Measurements from ENCODE around the gene GPC3. TPM values are rescaled to one million over a fixed set of nuclear protein-coding genes. Genes with fewer than 3 reads are reported as not detected.

Gene GPC3
- total RNA-seq, 1 donor from 2014 or later, result not detected

DNA sequence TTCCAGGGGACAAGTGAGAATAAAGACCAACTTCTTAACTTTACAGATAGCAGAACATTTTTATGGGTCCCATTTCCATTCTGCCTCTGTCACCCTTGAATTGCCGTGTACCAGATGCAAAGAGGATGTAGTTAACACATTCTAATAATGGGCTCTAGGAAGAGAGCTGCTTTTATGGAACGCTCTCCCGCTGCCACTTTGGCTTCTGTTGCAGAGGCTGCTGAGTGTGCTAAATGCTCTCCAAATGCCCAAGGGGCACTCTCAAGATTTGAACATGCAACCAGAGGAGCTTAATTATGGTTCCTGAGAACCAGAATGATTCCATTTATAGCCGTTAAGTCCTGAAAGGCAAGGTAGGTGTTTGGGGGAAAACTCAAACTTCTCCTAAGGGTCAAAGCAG, 28.1 kb upstream of the GPC3 start:
- ChIA-PET CTCF (no interaction called here), POLR2A (no interaction called here)
- H3K36me3 Mint-ChIP-seq (ENCODE audit: low read depth), result no peaks in the 10 kb centered on the region
- no peak for DNase-seq
- intact Hi-C loops (cut with micrococcal nuclease), result no loop called here
- no peak for ATAC-seq (ENCODE audit: low read depth)
- no peaks in the 10 kb centered on the region for H3K4me1 Mint-ChIP-seq
- no peaks in the 10 kb centered on the region for H3K27me3 Mint-ChIP-seq
- no peak overlapping the region for H3K27ac Mint-ChIP-seq
- no peaks in the 10 kb centered on the region for H3K9me3 Mint-ChIP-seq
- TF ChIP-seq, protein P1, sequence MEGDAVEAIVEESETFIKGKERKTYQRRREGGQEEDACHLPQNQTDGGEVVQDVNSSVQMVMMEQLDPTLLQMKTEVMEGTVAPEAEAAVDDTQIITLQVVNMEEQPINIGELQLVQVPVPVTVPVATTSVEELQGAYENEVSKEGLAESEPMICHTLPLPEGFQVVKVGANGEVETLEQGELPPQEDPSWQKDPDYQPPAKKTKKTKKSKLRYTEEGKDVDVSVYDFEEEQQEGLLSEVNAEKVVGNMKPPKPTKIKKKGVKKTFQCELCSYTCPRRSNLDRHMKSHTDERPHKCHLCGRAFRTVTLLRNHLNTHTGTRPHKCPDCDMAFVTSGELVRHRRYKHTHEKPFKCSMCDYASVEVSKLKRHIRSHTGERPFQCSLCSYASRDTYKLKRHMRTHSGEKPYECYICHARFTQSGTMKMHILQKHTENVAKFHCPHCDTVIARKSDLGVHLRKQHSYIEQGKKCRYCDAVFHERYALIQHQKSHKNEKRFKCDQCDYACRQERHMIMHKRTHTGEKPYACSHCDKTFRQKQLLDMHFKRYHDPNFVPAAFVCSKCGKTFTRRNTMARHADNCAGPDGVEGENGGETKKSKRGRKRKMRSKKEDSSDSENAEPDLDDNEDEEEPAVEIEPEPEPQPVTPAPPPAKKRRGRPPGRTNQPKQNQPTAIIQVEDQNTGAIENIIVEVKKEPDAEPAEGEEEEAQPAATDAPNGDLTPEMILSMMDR (IDR thresholded peaks at IDR 0.05), result no peak
- H3K4me3 Mint-ChIP-seq, result no peak overlapping the region

DNA sequence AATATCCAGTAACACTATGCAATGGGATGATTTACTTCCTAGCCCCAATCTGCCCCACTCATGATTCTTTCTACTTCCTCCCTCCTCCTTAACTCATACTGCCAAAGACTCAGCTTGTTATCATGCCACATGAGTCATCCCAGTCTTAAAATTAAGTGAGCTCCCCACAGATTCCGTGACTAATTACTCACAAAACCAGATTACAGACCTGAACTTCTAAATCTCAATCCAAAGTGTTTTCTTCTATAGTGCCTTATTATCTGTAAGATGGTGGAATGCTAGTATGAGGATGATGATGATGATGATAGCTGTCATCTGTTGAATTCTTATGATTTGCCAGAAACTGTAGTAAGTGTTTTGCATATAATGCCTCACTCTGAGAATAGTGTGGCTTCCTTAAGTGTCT, 27.7 kb upstream of the GPC3 start:
- no peak for DNase-seq
- CTCF ChIA-PET, result no interaction called here
- TF ChIP-seq, protein P1 (IDR thresholded peaks at IDR 0.05), result no peak
- H3K9me3 Mint-ChIP-seq, result no peaks in the 10 kb centered on the region
- H3K4me1 Mint-ChIP-seq, result no peaks in the 10 kb centered on the region
- POLR2A ChIA-PET, result no interaction called here
- intact Hi-C loops (cut with micrococcal nuclease), result no loop called here
- H3K27me3 Mint-ChIP-seq, result no peaks in the 10 kb centered on the region
- H3K4me3 Mint-ChIP-seq, result no peak overlapping the region
- no peak for ATAC-seq (ENCODE audit: low read depth)
- no peak overlapping the region for H3K27ac Mint-ChIP-seq
- no peaks in the 10 kb centered on the region for H3K36me3 Mint-ChIP-seq (ENCODE audit: low read depth)

DNA sequence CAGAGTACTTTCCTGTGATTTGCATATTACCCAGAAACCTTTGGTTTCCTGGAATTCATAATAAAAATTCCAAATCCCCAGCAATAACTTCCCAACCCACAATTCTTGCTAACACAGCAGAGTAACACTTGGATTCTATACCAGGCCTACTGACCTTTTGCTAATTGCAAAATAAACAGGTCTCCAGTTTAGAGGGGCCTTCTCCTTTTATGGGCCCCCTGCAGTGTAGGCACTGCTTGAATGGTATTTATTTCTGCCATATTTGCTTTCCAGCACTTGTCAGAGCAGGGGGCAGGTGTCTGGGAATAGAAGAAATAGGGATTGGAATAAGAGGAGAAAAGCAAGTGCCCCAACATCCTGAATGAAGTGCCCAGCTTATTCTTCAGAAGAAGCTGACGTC, 25.3 kb upstream of the GPC3 start:
- H3K4me3 Mint-ChIP-seq, result no peak overlapping the region
- no peak overlapping the region for H3K27ac Mint-ChIP-seq
- no peaks in the 10 kb centered on the region for H3K36me3 Mint-ChIP-seq (ENCODE audit: low read depth)
- no peaks in the 10 kb centered on the region for H3K9me3 Mint-ChIP-seq
- TF ChIP-seq, protein P1 (IDR thresholded peaks at IDR 0.05), result no peak
- no peaks in the 10 kb centered on the region for H3K4me1 Mint-ChIP-seq
- DNase-seq, result no peak
- no peaks in the 10 kb centered on the region for H3K27me3 Mint-ChIP-seq
- intact Hi-C loops (cut with micrococcal nuclease), result no loop called here
- ChIA-PET POLR2A (no interaction called here), CTCF (no interaction called here)
- ATAC-seq (ENCODE audit: low read depth), result no peak

DNA sequence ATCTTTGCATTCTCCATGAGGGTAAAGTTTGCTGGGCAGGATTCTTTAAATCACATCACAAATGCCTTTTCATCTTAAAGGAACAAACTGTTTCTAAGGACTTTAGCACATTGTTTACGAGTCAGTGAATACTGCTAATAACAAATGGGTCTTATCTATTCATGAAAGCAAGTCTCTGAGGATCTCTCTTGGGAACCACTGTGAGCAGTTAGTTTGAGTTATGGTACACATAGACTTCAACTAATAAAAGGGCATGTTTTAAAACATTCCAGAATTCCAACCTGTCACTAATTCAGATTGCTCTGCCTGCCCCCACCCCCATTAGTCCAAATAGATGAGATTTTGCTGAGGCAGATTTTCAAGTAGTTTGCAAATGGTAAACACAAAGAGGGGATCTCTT, 22.3 kb upstream of the GPC3 start:
- no peaks in the 10 kb centered on the region for H3K9me3 Mint-ChIP-seq
- CTCF ChIA-PET, result no interaction called here
- no peak for DNase-seq
- TF ChIP-seq, protein P1 (IDR thresholded peaks at IDR 0.05), result no peak
- no peaks in the 10 kb centered on the region for H3K27me3 Mint-ChIP-seq
- no peak overlapping the region for H3K4me3 Mint-ChIP-seq
- no peaks in the 10 kb centered on the region for H3K36me3 Mint-ChIP-seq (ENCODE audit: low read depth)
- POLR2A ChIA-PET, result no interaction called here
- no peak overlapping the region for H3K27ac Mint-ChIP-seq
- ATAC-seq (ENCODE audit: low read depth), result no peak
- intact Hi-C loops (cut with micrococcal nuclease), result no loop called here
- H3K4me1 Mint-ChIP-seq, result no peaks in the 10 kb centered on the region

DNA sequence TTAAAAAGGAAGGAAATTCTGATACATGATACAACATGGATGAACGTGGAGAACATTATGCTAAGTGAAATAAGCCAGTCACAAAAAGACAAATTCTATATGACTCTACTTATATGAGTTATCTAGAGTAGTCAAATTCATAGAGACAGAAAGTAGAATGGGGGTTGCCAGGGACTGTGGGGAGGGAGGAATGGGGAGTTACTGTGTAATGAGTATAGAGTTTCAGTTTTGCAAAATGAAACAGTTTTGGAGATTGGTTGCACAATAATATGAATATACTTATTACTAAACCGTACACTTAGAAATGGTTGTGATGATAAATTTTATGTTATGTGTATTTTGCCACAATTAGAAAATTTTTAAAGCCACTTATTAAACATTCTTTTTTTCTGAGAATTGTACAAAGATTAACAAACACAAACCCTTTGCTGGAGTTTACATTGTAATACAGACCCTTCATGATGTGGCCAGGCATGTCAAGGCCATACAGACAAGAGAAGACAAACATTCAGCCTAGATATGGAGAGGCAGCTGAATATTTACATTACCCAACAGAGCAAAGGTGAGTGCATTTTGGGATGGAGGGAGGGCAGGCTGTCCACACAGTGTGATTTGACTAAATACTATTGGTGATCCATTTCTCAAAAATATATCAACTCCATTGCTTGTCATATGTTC, 21.2 kb upstream of the GPC3 start:
- Mint-ChIP-seq H3K27me3 (no peaks in the 10 kb centered on the region), H3K4me1 (no peaks in the 10 kb centered on the region), H3K27ac (no peak overlapping the region), H3K9me3 (no peaks in the 10 kb centered on the region), H3K4me3 (no peak overlapping the region), H3K36me3 (ENCODE audit: low read depth) (no peaks in the 10 kb centered on the region)
- TF ChIP-seq, protein P1 (IDR thresholded peaks at IDR 0.05), result no peak
- ChIA-PET CTCF (interaction anchor here (0.6 kb wide), 1 partner anchor 261 kb away, joined by 3 read pairs; no protein-coding TSS in a partner anchor), POLR2A (no interaction called here)
- DNase-seq, result no peak
- no peak for ATAC-seq (ENCODE audit: low read depth)
- intact Hi-C loops (cut with micrococcal nuclease), result no loop called here

Measured in activated B cell treated with CpG ODN at 0.5 μM for 24 hours (primary cell).